Tibial nerve (tissue), 4 donors: ENCODE data around the gene NPDC1.

Source experiments
- EP300 ChIP-seq, 2 donors: sonication (generic); formaldehyde crosslinking; IDR thresholded peaks; one replicate each; pipeline ENCODE4 v1.6.1; 2017; ENCODE audit warnings: antibody characterized with exemption in 2 of 2, mild to moderate bottlenecking in 1 of 2
- POLR2A ChIP-seq, 2 donors: fragments of 450-650 bp; IDR thresholded peaks; one replicate each; pipeline ENCODE4 v1.6.1; 2017; ENCODE audit warnings: antibody characterized with exemption in 2 of 2, mild to moderate bottlenecking in 2 of 2, moderate library complexity in 2 of 2
- TF ChIP-seq, protein P1 (sequence below), 5 experiments: fragments of 200-600 bp in 3 of 5; fragments of 450-650 bp in 2 of 5; sonication (generic) in 3 of 5; IDR thresholded peaks; one replicate each; pipeline ENCODE4 v1.5.1; 2016 to 2019; ENCODE audit warnings: antibody characterized with exemption in 5 of 5, mild to moderate bottlenecking in 3 of 5, moderate library complexity in 2 of 5

DNA sequence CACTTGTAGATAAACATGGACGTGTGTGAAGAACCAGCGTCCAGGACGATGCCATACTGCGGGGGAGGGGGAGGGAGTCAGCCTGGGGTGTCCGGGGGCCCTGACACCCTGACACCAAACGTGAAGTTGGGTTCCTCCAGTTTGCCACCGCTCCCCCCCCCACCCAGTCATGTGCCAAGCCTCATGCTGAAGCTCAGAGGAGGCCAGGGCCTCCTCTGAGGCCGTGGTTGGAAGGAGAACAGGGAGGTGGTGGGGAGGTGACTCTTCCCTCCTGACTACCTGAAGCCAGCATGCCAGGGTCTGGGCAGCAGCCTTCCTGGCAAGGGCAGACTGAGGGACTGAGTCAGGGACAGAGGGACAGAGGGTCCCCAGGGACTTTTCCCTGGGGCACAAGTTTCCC is 6.3 kb upstream of the NPDC1 start:
- TF ChIP-seq EP300 (IDR thresholded peaks at IDR 0.05) (no peak), POLR2A (IDR thresholded peaks at IDR 0.05) (no peak)
- TF ChIP-seq, protein P1, sequence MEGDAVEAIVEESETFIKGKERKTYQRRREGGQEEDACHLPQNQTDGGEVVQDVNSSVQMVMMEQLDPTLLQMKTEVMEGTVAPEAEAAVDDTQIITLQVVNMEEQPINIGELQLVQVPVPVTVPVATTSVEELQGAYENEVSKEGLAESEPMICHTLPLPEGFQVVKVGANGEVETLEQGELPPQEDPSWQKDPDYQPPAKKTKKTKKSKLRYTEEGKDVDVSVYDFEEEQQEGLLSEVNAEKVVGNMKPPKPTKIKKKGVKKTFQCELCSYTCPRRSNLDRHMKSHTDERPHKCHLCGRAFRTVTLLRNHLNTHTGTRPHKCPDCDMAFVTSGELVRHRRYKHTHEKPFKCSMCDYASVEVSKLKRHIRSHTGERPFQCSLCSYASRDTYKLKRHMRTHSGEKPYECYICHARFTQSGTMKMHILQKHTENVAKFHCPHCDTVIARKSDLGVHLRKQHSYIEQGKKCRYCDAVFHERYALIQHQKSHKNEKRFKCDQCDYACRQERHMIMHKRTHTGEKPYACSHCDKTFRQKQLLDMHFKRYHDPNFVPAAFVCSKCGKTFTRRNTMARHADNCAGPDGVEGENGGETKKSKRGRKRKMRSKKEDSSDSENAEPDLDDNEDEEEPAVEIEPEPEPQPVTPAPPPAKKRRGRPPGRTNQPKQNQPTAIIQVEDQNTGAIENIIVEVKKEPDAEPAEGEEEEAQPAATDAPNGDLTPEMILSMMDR (IDR thresholded peaks at IDR 0.05): no peak
